Thoracic aorta (tissue), 2 donors: ENCODE measurements around the gene CAMK2A. TPM values are rescaled to one million over a fixed set of nuclear protein-coding genes. Genes with fewer than 3 reads are reported as not detected.

Experiments
- ATAC-seq: fragments of 150-250 bp; one replicate; pipeline ENCODE4 v1.8.0; 2017; ENCODE audit warnings: low read depth; ENCODE audit not compliant: insufficient number of reproducible peaks, low FRiP score
- DNase-seq: peaks from one replicate; pipeline ENCODE4 v3.0.0-alpha.2; 2020; ENCODE audit warnings: low spot score
- H3K27ac ChIP-seq, 2 donors: fragments of 200-600 bp; sonication (generic); 1 replicate in 1 of 2; 2 replicates in 1 of 2; pipeline ENCODE4 v1.5.1; 2016; ENCODE audit warnings: mild to moderate bottlenecking in 2 of 2, moderate library complexity in 2 of 2
- H3K27me3 ChIP-seq: fragments of 200-600 bp; sonication (generic); replicated peaks from 2 replicates; pipeline ENCODE4 v1.6.0; 2016; ENCODE audit warnings: mild to moderate bottlenecking; ENCODE audit not compliant: insufficient read depth
- H3K36me3 ChIP-seq: fragments of 200-600 bp; sonication (generic); one replicate; pipeline ENCODE4 v1.5.1; 2016
- H3K4me1 ChIP-seq, 2 donors: fragments of 200-600 bp; sonication (generic); 1 replicate in 1 of 2; 2 replicates in 1 of 2; pipeline versions ENCODE4 v1.5.1 to v1.6.0; 2016; ENCODE audit warnings: low read depth in 2 of 2, mild to moderate bottlenecking in 1 of 2; ENCODE audit not compliant: control insufficient read depth in 1 of 2
- H3K4me3 ChIP-seq: fragments of 200-600 bp; sonication (generic); 2 replicates; pipeline ENCODE4 v1.5.1; 2016; ENCODE audit warnings: mild to moderate bottlenecking
- H3K9me3 ChIP-seq: fragments of 200-600 bp; sonication (generic); 2 replicates; pipeline ENCODE4 v1.5.1; 2016
- CTCF ChIP-seq: fragments of 200-600 bp; sonication (generic); IDR thresholded peaks from one replicate; pipeline ENCODE4 v1.5.1; 2019; ENCODE audit warnings: antibody characterized with exemption
- total RNA-seq, 2 donors: library from RNA; depleted of rRNA; stranded (reverse); fragments of >200 nt; gene quantifications; one replicate each; pipeline versions ENCODE4 v1.1.0 to v1.2.3, GENCODE V29; 2016

CAMK2A gene
- total RNA-seq, 2 donors from 2014 or later: 0.35 TPM; not detected in 1

GRCh38 chr5:150196514-150196913, 93.1 kb downstream of the CAMK2A start:
- no peaks in the 10 kb centered on the region for H3K9me3 ChIP-seq
- no peak overlapping the region for H3K4me3 ChIP-seq
- H3K36me3 ChIP-seq: no peaks in the 10 kb centered on the region
- DNase-seq: no peak
- ATAC-seq: no peak
- TF ChIP-seq CTCF: no peak
- no peaks in the 10 kb centered on the region for H3K4me1 ChIP-seq
- no peaks in the 10 kb centered on the region for H3K27me3 ChIP-seq
- no peak overlapping the region for H3K27ac ChIP-seq

GRCh38 chr5:150195736-150196485, 93.7 kb downstream of the CAMK2A start:
- H3K27ac ChIP-seq: no peak overlapping the region
- no peak for DNase-seq
- no peaks in the 10 kb centered on the region for H3K27me3 ChIP-seq
- H3K4me3 ChIP-seq: no peak overlapping the region
- no peaks in the 10 kb centered on the region for H3K36me3 ChIP-seq
- H3K4me1 ChIP-seq: no peaks in the 10 kb centered on the region
- ATAC-seq: no peak
- no peak for TF ChIP-seq CTCF
- H3K9me3 ChIP-seq: no peaks in the 10 kb centered on the region

DNA sequence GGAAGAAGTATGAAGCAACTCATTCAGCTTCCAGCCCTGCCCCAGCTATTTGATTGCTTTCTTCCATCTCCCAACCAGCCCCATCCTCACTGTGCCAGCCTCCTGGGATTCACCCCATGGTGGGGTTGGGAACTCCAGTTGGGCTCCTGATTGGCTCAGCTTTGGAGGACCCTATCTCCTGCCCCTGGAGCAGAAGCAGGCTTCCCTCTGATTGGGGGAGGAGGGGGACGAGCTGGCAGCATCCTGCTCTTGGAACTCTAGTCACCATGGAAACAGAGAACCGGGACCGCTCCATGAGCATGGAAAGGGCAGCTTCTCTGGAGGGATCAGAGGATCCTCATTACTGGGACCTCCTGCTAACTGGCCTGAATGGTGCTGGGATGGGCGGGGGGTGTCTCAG, 97.1 kb downstream of the CAMK2A start:
- H3K4me1 ChIP-seq: peaks cover 0 to 9% of the 10 kb centered on the region in 2 donors
- no peak for DNase-seq
- ATAC-seq: no peak
- no peak for TF ChIP-seq CTCF
- H3K9me3 ChIP-seq: no peaks in the 10 kb centered on the region
- H3K4me3 ChIP-seq: no peak overlapping the region
- no peak overlapping the region for H3K27ac ChIP-seq
- no peaks in the 10 kb centered on the region for H3K36me3 ChIP-seq
- H3K27me3 ChIP-seq: no peaks in the 10 kb centered on the region

- no peak overlapping the region for H3K4me3 ChIP-seq
- H3K4me1 ChIP-seq: peaks cover 0 to 9% of the 10 kb centered on the region in 2 donors
- H3K27me3 ChIP-seq: no peaks in the 10 kb centered on the region
- DNase-seq: no peak
- TF ChIP-seq CTCF: no peak
- no peaks in the 10 kb centered on the region for H3K36me3 ChIP-seq
- no peaks in the 10 kb centered on the region for H3K9me3 ChIP-seq
- H3K27ac ChIP-seq: no peak overlapping the region
- ATAC-seq: no peak
Observed at GRCh38 chr5:150190987-150191386, 98.6 kb downstream of the CAMK2A start.

DNA sequence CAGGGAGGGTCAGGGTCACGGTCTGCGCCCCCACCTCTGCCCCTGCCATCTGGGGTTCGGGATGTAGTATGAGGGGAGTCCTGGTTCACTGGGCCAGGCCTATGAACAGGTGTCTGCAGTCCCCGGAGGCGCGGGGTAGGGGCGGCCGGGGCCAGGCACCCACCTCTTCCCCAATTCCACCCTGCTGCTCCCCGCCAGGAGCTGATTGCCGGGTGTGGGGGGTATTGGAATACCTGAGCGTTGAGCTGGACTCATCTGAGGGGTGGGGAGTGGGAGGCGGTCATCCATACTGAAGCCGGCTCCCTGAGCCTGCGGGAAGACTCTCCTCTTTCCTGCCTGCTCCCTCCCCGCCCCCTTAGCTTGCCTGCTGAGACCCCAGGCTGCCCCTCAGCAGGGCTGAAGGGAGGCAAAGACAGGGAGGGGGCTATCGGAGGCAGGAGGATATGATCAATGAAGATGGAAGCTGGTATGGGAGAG, 99.0 kb downstream of the CAMK2A start:
- TF ChIP-seq CTCF: no peak
- Histone ChIP-seq H3K4me3 (no peak overlapping the region), H3K4me1 (peaks cover 0 to 9% of the 10 kb centered on the region in 2 donors), H3K9me3 (no peaks in the 10 kb centered on the region), H3K36me3 (no peaks in the 10 kb centered on the region), H3K27ac (no peak overlapping the region), H3K27me3 (no peaks in the 10 kb centered on the region)
- ATAC-seq: no peak
- no peak for DNase-seq
